ENCODE measurements around the gene PMEPA1.

PMEPA1 gene

GRCh38 chr20:57683881-57684807 lies 25.7 kb downstream of the PMEPA1 start:
- ChIA-PET POLR2A (no interaction called here), CTCF (interaction anchor here (0.6 kb wide), 1 partner anchor 62 kb away, joined by 3 read pairs; no protein-coding TSS in a partner anchor)
- no peak for DNase-seq (ENCODE audit: extremely low spot score)
- TF ChIP-seq BHLHE40 (IDR thresholded peaks at IDR 0.05; ENCODE audit: borderline replicate concordance), result no peak
- TF ChIP-seq TARDBP (IDR thresholded peaks at IDR 0.05), result no peak
- TF ChIP-seq HDGF (IDR thresholded peaks at IDR 0.05; ENCODE audit: borderline replicate concordance), result no peak
- no peak for TF ChIP-seq LEF1 (IDR thresholded peaks at IDR 0.05; ENCODE audit: borderline replicate concordance)
- no peak for TF ChIP-seq FOXA1 (IDR thresholded peaks at IDR 0.05)
- TF ChIP-seq PKNOX1 (IDR thresholded peaks at IDR 0.05), result no peak
- no peak for TF ChIP-seq CTBP1 (IDR thresholded peaks at IDR 0.05; ENCODE audit: borderline replicate concordance)
- no peak for TF ChIP-seq FOXK2 (IDR thresholded peaks at IDR 0.05)

- no peak for DNase-seq (ENCODE audit: extremely low spot score)
- ChIA-PET CTCF (interaction anchor here (0.6 kb wide), 1 partner anchor 303 kb away, joined by 4 read pairs; no protein-coding TSS in a partner anchor), POLR2A (no interaction called here)
Measured at GRCh38 chr20:57683287-57683686, 26.5 kb downstream of the PMEPA1 start.

GRCh38 chr20:57682184-57683101 lies 27.4 kb downstream of the PMEPA1 start:
- CTCF ChIA-PET, result interaction anchor here (0.6 kb wide), 1 partner anchor 304 kb away, joined by 4 read pairs; no protein-coding TSS in a partner anchor
- no peak for DNase-seq (ENCODE audit: extremely low spot score)
- no peak for TF ChIP-seq ZNF384 (IDR thresholded peaks at IDR 0.05)
- TF ChIP-seq ELF4 (IDR thresholded peaks at IDR 0.05), result no peak
- no peak for TF ChIP-seq LEF1 (IDR thresholded peaks at IDR 0.05; ENCODE audit: borderline replicate concordance)
- no peak for TF ChIP-seq TARDBP (IDR thresholded peaks at IDR 0.05)
- no peak for TF ChIP-seq HDGF (IDR thresholded peaks at IDR 0.05; ENCODE audit: borderline replicate concordance)
- no peak for TF ChIP-seq SUZ12 (IDR thresholded peaks at IDR 0.05)
- TF ChIP-seq ARNT (IDR thresholded peaks at IDR 0.05), result no peak
- no peak for TF ChIP-seq BHLHE40 (IDR thresholded peaks at IDR 0.05; ENCODE audit: borderline replicate concordance)
- no peak for TF ChIP-seq NFRKB (IDR thresholded peaks at IDR 0.05)
- no peak for TF ChIP-seq FOXK2 (IDR thresholded peaks at IDR 0.05)
- TF ChIP-seq CTBP1 (IDR thresholded peaks at IDR 0.05; ENCODE audit: borderline replicate concordance), result no peak
- no peak for TF ChIP-seq PKNOX1 (IDR thresholded peaks at IDR 0.05)
- no peak for TF ChIP-seq SP1 (IDR thresholded peaks at IDR 0.05)
- no peak for TF ChIP-seq FOXA1 (IDR thresholded peaks at IDR 0.05)
- TF ChIP-seq FOXM1 (IDR thresholded peaks at IDR 0.05; ENCODE audit: borderline replicate concordance), result no peak
- TF ChIP-seq L3MBTL2 (conservative IDR thresholded peaks at IDR 0.05), result no peak
- POLR2A ChIA-PET, result no interaction called here

More at GRCh38 chr20:57683287-57683686, 26.5 kb downstream of the PMEPA1 start:
- TF ChIP-seq FOXA1 (IDR thresholded peaks at IDR 0.05) (no peak), TARDBP (IDR thresholded peaks at IDR 0.05) (no peak)

GRCh38 chr20:57680934-57681914 lies 28.6 kb downstream of the PMEPA1 start:
- CTCF ChIA-PET, result no interaction called here
- POLR2A ChIA-PET, result no interaction called here
- TF ChIP-seq PKNOX1 (IDR thresholded peaks at IDR 0.05) (no peak), BHLHE40 (IDR thresholded peaks at IDR 0.05; ENCODE audit: borderline replicate concordance) (no peak), SP1 (IDR thresholded peaks at IDR 0.05) (no peak), CTBP1 (IDR thresholded peaks at IDR 0.05; ENCODE audit: borderline replicate concordance) (no peak), NFRKB (IDR thresholded peaks at IDR 0.05) (no peak), TARDBP (IDR thresholded peaks at IDR 0.05) (no peak), SUZ12 (IDR thresholded peaks at IDR 0.05) (no peak), FOXM1 (IDR thresholded peaks at IDR 0.05; ENCODE audit: borderline replicate concordance) (no peak), FOXA1 (IDR thresholded peaks at IDR 0.05) (no peak), L3MBTL2 (conservative IDR thresholded peaks at IDR 0.05) (no peak), ELF4 (IDR thresholded peaks at IDR 0.05) (no peak), LEF1 (IDR thresholded peaks at IDR 0.05; ENCODE audit: borderline replicate concordance) (no peak), FOXK2 (IDR thresholded peaks at IDR 0.05) (no peak), ZNF384 (IDR thresholded peaks at IDR 0.05) (no peak)
- no peak for DNase-seq (ENCODE audit: extremely low spot score)

All from HEK293T (cell line).